Measurements from ENCODE around the gene GPR82. TPM values are rescaled to one million over a fixed set of nuclear protein-coding genes. Genes with fewer than 3 reads are reported as not detected.
A peak's percentile ranks its signal among the peaks of the same experiment; 100 is the strongest.
"Not testable (repeated sequence)": the region's sequence is repeated elsewhere in the genome, so short reads cannot be mapped to it uniquely, and the experiment has no call there.

Gene GPR82
- total RNA-seq, 5 donors from 2014 or later (not counting 1 experiment from before 2014, with no cell fraction given): 0.07 to 0.22 (median 0.15) TPM; not detected in 2

DNA sequence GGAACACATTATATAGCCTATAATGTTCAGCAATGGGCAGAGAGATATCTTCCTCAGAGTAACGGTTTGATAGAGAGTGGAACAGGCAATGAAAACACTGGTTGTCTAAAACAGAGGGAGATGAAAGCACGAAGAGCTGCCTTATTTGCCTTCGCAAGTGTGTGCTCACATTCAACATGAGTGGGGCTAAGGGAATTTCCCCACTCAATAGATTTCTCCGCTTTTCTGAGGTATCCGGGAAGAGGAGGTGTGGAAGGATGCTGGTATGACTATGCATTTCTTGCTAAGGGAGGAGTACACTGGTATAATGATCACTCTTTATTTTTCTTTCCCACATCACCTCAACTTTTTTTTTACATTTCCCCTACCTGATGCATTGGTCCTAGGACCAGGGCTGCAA, 7.8 kb upstream of the GPR82 start:
- H3K9me3 ChIP-seq: no peaks in the 10 kb centered on the region
- Mint-ChIP-seq H3K9me3 (peaks cover 4 to 7% (median 6%) of the 10 kb centered on the region in 3 donors), H3K27ac (no peak overlapping the region), H3K4me3 (no peak overlapping the region), H3K27me3 (peaks cover 0 to 3% of the 10 kb centered on the region in 2 donors), H3K4me1 (peaks cover 22 to 37% (median 24%) of the 10 kb centered on the region in 3 donors), H3K36me3 (peaks cover 42% of the 10 kb centered on the region)
- ChIA-PET POLR2A (interaction anchor here in 1 of 2 donors (0.7 kb wide), 1 partner anchor 1925 kb away, joined by 3 read pairs; no protein-coding TSS in a partner anchor), CTCF (no interaction called here)
- WGBS (ENCODE audit: insufficient coverage): no CpG with 5 or more reads among the region's 5 CpGs
- peaks cover 0 to 24% of the 10 kb centered on the region in 2 experiments for H3K4me1 ChIP-seq (ENCODE audit: control insufficient read depth in 1 of 2, extremely low read depth in 1 of 2, insufficient read depth in 2 of 2, low read length in 2 of 2)
- no peak for ATAC-seq (replicated peaks in 1 of 4)
- H3K27ac ChIP-seq (ENCODE audit: low read length): no peak overlapping the region
- H3K36me3 ChIP-seq (ENCODE audit: control insufficient read depth in 2 of 2, extremely low read depth in 1 of 2, insufficient read depth in 1 of 2, low read length in 1 of 2): peaks cover 0 to 4% of the 10 kb centered on the region in 2 donors
- H3K4me3 ChIP-seq (ENCODE audit: control insufficient read depth in 1 of 2, extremely low read depth in 1 of 2, low read length in 1 of 2): no peak overlapping the region
- no peak for DNase-seq
- H3K27me3 ChIP-seq (replicated peaks in 1 of 2; ENCODE audit: control insufficient read depth in 2 of 2, extremely low read depth in 1 of 2, insufficient read depth in 2 of 2, low read length in 1 of 2): no peaks in the 10 kb centered on the region

DNA sequence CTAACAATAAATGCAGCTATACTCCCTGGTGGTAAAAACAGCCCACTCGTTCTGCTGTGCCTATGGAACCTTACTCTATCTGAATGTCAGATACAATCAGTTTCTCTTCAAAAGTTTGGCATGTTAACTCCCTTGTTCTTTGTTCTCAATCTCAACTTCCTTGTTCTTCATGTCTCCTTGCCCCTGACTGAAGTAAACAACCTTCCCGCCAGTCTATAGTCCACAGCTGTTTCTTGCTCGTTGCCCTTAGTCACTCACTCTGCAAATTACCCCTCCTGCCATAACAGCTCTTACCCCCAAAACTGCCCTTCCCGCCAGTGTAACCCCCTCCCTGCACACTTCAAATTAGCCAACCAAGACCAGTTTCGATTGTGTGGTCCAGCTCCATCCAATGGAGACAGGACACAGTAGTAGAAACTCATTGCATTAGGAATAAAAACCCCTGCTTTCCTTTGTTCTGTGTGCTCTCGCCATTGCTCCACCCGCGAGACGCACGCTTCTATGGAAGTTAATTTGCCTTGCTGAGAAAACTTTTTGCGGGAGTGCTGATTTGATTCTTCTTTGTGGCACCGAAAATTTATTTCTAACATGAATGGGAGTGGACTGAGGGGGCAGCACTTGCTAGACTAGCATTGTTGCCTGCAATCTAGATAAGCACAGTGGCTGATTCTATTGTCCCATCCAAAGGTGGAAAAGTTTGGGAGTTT, 7.1 kb upstream of the GPR82 start:
- Histone ChIP-seq H3K27me3 (replicated peaks in 1 of 2; ENCODE audit: control insufficient read depth in 2 of 2, extremely low read depth in 1 of 2, insufficient read depth in 2 of 2, low read length in 1 of 2) (no peaks in the 10 kb centered on the region), H3K27ac (ENCODE audit: low read length) (no peak overlapping the region), H3K4me3 (ENCODE audit: control insufficient read depth in 1 of 2, extremely low read depth in 1 of 2, low read length in 1 of 2) (no peak overlapping the region), H3K4me1 (ENCODE audit: control insufficient read depth in 1 of 2, extremely low read depth in 1 of 2, insufficient read depth in 2 of 2, low read length in 2 of 2) (peaks cover 0 to 24% of the 10 kb centered on the region in 2 experiments), H3K9me3 (no peaks in the 10 kb centered on the region), H3K36me3 (ENCODE audit: control insufficient read depth in 2 of 2, extremely low read depth in 1 of 2, insufficient read depth in 1 of 2, low read length in 1 of 2) (peaks cover 0 to 4% of the 10 kb centered on the region in 2 donors)
- Mint-ChIP-seq H3K4me1 (peaks cover 24 to 41% (median 24%) of the 10 kb centered on the region in 3 donors), H3K4me3 (peak overlapping the region in 1 of 3 donors; percentile 19), H3K27me3 (no peaks in the 10 kb centered on the region), H3K36me3 (peaks cover 46% of the 10 kb centered on the region), H3K27ac (peak overlapping the region; percentile 40 to 61), H3K9me3 (peaks cover 4 to 7% (median 6%) of the 10 kb centered on the region in 3 donors)
- ATAC-seq (replicated peaks in 1 of 4) (peak in 1 of 4 experiments; percentile 24), DNase-seq (no peak)
- 73% methylated on average over 3 of the region's 12 CpGs for WGBS (ENCODE audit: insufficient coverage)
- CTCF ChIA-PET: no interaction called here
- POLR2A ChIA-PET: interaction anchor here in 1 of 2 donors (1.0 kb wide), 1 partner anchor 11 kb away, joined by 3 read pairs; no protein-coding TSS in a partner anchor

DNA sequence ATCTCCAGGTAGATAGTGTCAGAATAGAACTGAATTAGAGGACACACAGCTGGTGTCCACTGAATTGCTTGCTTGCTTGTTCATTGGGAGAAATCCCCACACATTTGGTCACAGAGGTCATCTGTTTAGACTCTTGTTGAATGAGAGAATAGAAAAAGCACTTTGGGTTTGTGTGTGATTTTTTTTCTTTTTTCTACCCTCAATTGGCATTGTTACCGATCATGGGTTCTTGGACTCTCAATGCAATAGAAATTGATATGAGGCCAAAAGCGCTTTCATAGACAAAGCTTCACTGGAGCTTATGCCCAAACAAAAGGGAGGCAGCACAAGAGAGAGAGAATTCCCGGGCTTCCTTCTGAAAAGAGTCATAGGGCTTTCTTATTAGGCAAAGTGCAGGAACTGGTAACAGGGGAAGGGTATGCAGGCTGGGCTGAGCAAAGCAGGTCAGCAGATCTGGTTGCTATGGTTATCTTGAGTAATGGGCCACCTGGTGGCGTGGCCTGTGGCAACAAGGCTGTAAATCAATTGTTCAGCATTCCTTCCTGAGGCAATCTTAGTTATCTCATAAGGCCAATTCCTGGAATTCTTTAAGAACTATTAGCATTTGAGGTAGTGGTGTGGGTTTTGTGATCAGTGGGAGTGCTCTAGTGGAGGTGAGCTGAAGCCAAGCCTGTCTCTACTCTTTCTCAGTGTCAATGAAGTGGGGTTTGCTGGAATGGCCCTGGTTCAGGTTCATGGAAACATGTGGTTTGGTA, 5.3 kb upstream of the GPR82 start:
- no CpG with 5 or more reads among the region's 4 CpGs for WGBS (ENCODE audit: insufficient coverage)
- POLR2A ChIA-PET: no interaction called here
- Mint-ChIP-seq H3K9me3 (peaks cover 4 to 10% (median 7%) of the 10 kb centered on the region in 3 donors), H3K4me3 (no peak overlapping the region), H3K36me3 (peaks cover 50% of the 10 kb centered on the region), H3K4me1 (peaks cover 27 to 50% (median 34%) of the 10 kb centered on the region in 3 donors), H3K27me3 (peaks cover 0 to 4% of the 10 kb centered on the region in 2 donors), H3K27ac (no peak overlapping the region)
- no peaks in the 10 kb centered on the region for H3K9me3 ChIP-seq
- peaks cover 0 to 27% of the 10 kb centered on the region in 2 experiments for H3K4me1 ChIP-seq (ENCODE audit: control insufficient read depth in 1 of 2, extremely low read depth in 1 of 2, insufficient read depth in 2 of 2, low read length in 2 of 2)
- peak overlapping the region; percentile 23 for H3K27ac ChIP-seq (ENCODE audit: low read length)
- no peak overlapping the region for H3K4me3 ChIP-seq (ENCODE audit: control insufficient read depth in 1 of 2, extremely low read depth in 1 of 2, low read length in 1 of 2)
- no peaks in the 10 kb centered on the region for H3K27me3 ChIP-seq (replicated peaks in 1 of 2; ENCODE audit: control insufficient read depth in 2 of 2, extremely low read depth in 1 of 2, insufficient read depth in 2 of 2, low read length in 1 of 2)
- peaks cover 0 to 4% of the 10 kb centered on the region in 2 donors for H3K36me3 ChIP-seq (ENCODE audit: control insufficient read depth in 2 of 2, extremely low read depth in 1 of 2, insufficient read depth in 1 of 2, low read length in 1 of 2)
- DNase-seq: no peak
- no peak for ATAC-seq (replicated peaks in 1 of 4)
- CTCF ChIA-PET: no interaction called here

DNA sequence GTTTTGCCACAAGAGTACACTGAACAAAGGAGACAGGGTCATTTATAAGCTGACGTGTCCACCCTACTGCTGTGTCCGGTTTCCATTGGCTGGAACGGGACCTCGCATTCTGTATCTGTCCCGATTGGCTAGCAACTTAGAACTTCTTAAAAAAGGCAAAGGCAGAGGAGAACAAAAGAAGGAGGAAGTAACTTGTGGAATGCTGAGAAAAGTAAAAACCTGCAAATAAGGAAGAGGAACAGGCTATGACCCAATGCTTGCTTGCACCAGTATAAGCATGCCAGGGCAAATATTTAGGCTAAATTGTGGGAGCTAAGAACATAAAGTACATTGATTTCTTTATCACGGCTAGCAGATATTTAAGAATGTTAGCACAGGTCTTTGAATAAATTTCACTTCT, 4.4 kb upstream of the GPR82 start:
- H3K9me3 Mint-ChIP-seq: peaks cover 4 to 10% (median 7%) of the 10 kb centered on the region in 3 donors
- H3K9me3 ChIP-seq; H3K36me3 ChIP-seq (ENCODE audit: control insufficient read depth in 2 of 2, extremely low read depth in 1 of 2, insufficient read depth in 1 of 2, low read length in 1 of 2); H3K27me3 Mint-ChIP-seq; DNase-seq; H3K27me3 ChIP-seq (replicated peaks in 1 of 2; ENCODE audit: control insufficient read depth in 2 of 2, extremely low read depth in 1 of 2, insufficient read depth in 2 of 2, low read length in 1 of 2); H3K4me3 ChIP-seq (ENCODE audit: control insufficient read depth in 1 of 2, extremely low read depth in 1 of 2, low read length in 1 of 2); ATAC-seq (replicated peaks in 1 of 4); H3K4me3 Mint-ChIP-seq: not testable (repeated sequence)
- WGBS (ENCODE audit: insufficient coverage): no CpG with 5 or more reads among the region's 6 CpGs
- peak overlapping the region; percentile 23 to 41 for H3K27ac Mint-ChIP-seq
- POLR2A ChIA-PET: interaction anchor here in 1 of 2 donors (0.9 kb wide), 1 partner anchor 14 kb away, joined by 3 read pairs; no protein-coding TSS in a partner anchor
- CTCF ChIA-PET: interaction anchor here in 1 of 2 donors (1.0 kb wide), 1 partner anchor 14 kb away, joined by 4 read pairs; no protein-coding TSS in a partner anchor
- peaks cover 43% of the 10 kb centered on the region for H3K36me3 Mint-ChIP-seq
- H3K4me1 ChIP-seq (ENCODE audit: control insufficient read depth in 1 of 2, extremely low read depth in 1 of 2, insufficient read depth in 2 of 2, low read length in 2 of 2): peaks cover 2 to 27% of the 10 kb centered on the region in 2 experiments
- H3K4me1 Mint-ChIP-seq: peaks cover 20 to 52% (median 38%) of the 10 kb centered on the region in 3 donors
- peak overlapping the region; percentile 12 for H3K27ac ChIP-seq (ENCODE audit: low read length)

DNA sequence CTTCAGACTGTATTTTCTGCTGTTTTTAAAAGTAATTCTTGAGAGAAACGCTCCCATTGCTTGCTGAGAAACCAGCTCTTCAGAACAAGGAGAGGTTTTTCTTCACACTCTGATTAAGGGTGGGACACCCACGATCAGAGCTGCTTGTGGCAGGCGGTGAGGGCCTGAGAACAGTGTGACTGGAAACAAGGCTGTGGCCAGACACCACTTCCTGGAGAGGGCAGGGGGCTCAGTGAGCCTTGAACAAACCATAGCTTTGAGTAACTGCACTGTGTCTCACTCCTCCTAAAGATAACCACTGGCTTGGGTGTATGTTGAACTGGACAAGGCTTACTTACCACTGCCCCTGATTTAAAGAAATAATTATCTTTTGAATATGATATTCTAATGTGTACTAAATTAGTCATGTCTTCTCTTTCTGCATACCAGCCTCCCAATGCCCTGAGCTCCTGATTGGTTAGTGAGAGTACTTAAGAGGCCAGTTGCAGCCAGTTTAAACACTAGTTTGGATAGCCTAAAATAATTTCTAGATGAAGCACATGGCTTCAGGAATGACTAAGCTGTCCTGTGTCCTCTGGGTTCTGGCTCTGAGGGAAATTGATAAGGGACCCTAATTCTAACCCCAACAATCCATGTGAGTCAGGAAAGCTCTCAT, 3.7 kb upstream of the GPR82 start:
- peak; percentile 52 to 89 (median 71) for ATAC-seq (replicated peaks in 1 of 4)
- Histone ChIP-seq H3K27ac (ENCODE audit: low read length) (peak overlapping the region; percentile 41), H3K27me3 (replicated peaks in 1 of 2; ENCODE audit: control insufficient read depth in 2 of 2, extremely low read depth in 1 of 2, insufficient read depth in 2 of 2, low read length in 1 of 2) (no peaks in the 10 kb centered on the region), H3K9me3 (no peaks in the 10 kb centered on the region), H3K4me1 (ENCODE audit: control insufficient read depth in 1 of 2, extremely low read depth in 1 of 2, insufficient read depth in 2 of 2, low read length in 2 of 2) (peaks cover 2 to 27% of the 10 kb centered on the region in 2 experiments), H3K4me3 (ENCODE audit: control insufficient read depth in 1 of 2, extremely low read depth in 1 of 2, low read length in 1 of 2) (no peak overlapping the region), H3K36me3 (ENCODE audit: control insufficient read depth in 2 of 2, extremely low read depth in 1 of 2, insufficient read depth in 1 of 2, low read length in 1 of 2) (peaks cover 0 to 4% of the 10 kb centered on the region in 2 donors)
- peak in 31 of 35 experiments; percentile 7 to 44 (median 23) for DNase-seq
- CTCF ChIA-PET: interaction anchor here in 1 of 2 donors (1.0 kb wide), 1 partner anchor 14 kb away, joined by 4 read pairs; no protein-coding TSS in a partner anchor
- H3K4me3 Mint-ChIP-seq: no peak overlapping the region
- POLR2A ChIA-PET: interaction anchor here in 1 of 2 donors (0.9 kb wide), 1 partner anchor 14 kb away, joined by 3 read pairs; no protein-coding TSS in a partner anchor
- peaks cover 43% of the 10 kb centered on the region for H3K36me3 Mint-ChIP-seq
- peaks cover 0 to 4% of the 10 kb centered on the region in 2 donors for H3K27me3 Mint-ChIP-seq
- WGBS (ENCODE audit: insufficient coverage): no CpG with 5 or more reads among the region's 3 CpGs
- H3K27ac Mint-ChIP-seq: peak overlapping the region in 1 of 2 donors; percentile 54
- peaks cover 20 to 53% (median 39%) of the 10 kb centered on the region in 3 donors for H3K4me1 Mint-ChIP-seq
- peaks cover 4 to 10% (median 7%) of the 10 kb centered on the region in 3 donors for H3K9me3 Mint-ChIP-seq
